ENCODE results near the gene MTMR2.

- TF ChIP-seq SUZ12 (IDR thresholded peaks at IDR 0.05) = no peak
- no peak for TF ChIP-seq ELF4 (IDR thresholded peaks at IDR 0.05)
- TF ChIP-seq PKNOX1 (IDR thresholded peaks at IDR 0.05) = no peak
- TF ChIP-seq BHLHE40 (IDR thresholded peaks at IDR 0.05; ENCODE audit: borderline replicate concordance) = no peak
- no peak for TF ChIP-seq SP1 (IDR thresholded peaks at IDR 0.05)
- no peak for TF ChIP-seq FOXM1 (IDR thresholded peaks at IDR 0.05; ENCODE audit: borderline replicate concordance)
- no peak for TF ChIP-seq FOXK2 (IDR thresholded peaks at IDR 0.05)
Measured at GRCh38 chr11:95888439-95888838, 35.5 kb downstream of the MTMR2 start.
